GM18870 (cell line): Measurements from ENCODE around the gene DCLK2.

Experiments
- ATAC-seq: cut with Tn5 transposase; IDR thresholded peaks from one replicate; pipeline ENCODE4 v1.9.1; 2021; ENCODE audit warnings: moderate library complexity; ENCODE audit not compliant: unreplicated experiment

The DCLK2 gene

GRCh38 chr4:150078041-150078578, at the start of gene DCLK2:
TSS of gene DCLK2 (plus strand) at chr4:150078445. CDS start at chr4:150079028, 583 bp downstream.
- no peak for ATAC-seq

DNA sequence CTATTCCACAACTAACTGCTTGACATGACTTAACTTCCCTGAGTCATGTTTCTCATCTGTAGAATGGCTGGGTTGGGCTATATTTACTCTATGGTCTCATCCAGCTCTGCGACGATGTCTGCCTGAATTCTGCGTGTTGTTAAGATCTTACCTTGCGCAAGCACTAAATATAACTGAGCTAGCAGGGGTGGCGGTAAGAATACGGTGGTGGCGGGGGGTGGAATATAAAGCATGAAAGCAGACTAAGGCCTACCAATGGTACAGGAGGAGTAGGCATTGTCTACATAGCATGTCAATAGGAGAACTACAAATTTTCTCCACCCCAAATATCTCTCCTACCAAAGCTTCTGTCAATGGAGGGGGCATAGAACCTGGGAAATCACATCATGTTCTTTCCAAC, 45.7 kb upstream of the DCLK2 start:
- ATAC-seq = no peak

DNA sequence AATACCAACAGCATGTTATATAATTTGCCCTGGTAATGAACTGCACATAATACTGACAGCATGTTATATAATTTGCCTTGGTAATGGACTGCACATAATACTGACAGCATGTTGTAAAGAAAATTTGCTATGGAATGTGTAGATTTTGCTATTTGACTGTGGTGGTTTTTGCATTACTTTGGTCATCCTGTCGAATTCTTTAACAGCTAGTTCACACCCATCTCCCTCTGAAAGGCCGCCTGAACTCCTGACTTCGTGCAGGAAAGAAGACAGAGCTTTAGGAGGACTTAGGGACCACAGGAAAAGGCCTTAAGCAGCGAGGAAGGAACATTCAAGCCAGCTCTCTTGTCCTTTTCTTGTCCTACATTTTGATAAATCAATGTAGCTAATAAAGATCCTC, 45.2 kb upstream of the DCLK2 start:
- ATAC-seq = no peak

GRCh38 chr4:150033901-150034300, 44.3 kb upstream of the DCLK2 start:
- no peak for ATAC-seq

DNA sequence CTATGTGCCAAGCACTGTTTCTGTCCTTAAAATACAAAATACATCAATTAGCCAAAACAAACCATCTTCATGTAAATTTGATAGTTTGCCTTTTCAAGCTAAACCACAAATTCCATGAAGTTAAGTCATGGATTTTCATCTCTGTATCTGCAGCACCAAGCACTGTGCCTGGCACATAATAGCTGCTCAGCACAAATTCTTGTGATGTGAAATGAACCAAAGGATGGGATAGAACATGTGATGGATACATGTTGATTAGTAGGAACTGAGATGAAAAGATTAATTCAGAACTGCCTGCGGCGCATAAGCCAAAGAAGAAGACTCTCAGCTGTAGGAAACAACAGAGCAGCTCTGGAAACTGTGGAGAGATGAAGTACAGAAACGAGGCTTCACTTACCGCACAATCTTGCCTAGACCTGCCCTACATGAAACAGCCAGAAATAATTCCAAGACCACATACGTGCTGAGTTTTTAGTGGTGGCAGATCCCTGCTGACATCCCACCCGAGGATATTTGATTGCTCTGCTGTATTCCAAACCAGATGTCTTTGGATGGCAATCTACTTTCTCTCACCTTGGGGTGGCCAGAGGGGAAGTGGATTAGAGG, 40.9 kb upstream of the DCLK2 start:
- no peak for ATAC-seq

- peak; percentile 97 for ATAC-seq
Observed at GRCh38 chr4:150038335-150039076, 39.7 kb upstream of the DCLK2 start.

- no peak for ATAC-seq
Observed at GRCh38 chr4:150039274-150040127, 38.7 kb upstream of the DCLK2 start.

GRCh38 chr4:150044517-150044916, 33.7 kb upstream of the DCLK2 start:
- no peak for ATAC-seq

- ATAC-seq = no peak
Observed at GRCh38 chr4:150045410-150045809, 32.8 kb upstream of the DCLK2 start.

DNA sequence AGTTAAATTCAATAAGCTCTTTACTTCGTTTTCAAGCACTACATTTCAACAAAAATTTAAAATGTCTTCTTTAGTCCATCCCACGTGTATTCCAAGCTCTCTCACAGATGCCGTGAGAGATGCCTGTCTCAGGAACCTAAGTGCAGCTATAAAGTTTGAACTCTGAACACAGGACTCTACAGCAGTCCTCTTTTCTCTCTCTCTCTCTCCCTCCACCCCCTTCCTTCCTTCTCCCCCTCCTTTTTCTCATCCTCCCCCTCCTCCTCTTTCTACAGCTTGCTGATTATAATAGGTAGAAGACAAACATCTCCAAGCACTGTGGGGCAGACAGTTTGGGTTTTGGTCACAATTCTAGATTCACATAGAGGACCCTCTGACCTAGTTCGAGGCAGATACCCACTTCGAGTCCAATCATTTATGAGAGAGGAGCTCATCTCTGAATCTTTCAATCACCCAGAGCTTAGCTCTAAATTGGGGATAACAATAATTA, 31.5 kb upstream of the DCLK2 start:
- no peak for ATAC-seq

GRCh38 chr4:150047546-150047945, 30.7 kb upstream of the DCLK2 start:
- ATAC-seq = no peak

- ATAC-seq = no peak
Observed at GRCh38 chr4:150049682-150050081, 28.6 kb upstream of the DCLK2 start.

GRCh38 chr4:150050566-150050965, 27.7 kb upstream of the DCLK2 start:
- no peak for ATAC-seq

DNA sequence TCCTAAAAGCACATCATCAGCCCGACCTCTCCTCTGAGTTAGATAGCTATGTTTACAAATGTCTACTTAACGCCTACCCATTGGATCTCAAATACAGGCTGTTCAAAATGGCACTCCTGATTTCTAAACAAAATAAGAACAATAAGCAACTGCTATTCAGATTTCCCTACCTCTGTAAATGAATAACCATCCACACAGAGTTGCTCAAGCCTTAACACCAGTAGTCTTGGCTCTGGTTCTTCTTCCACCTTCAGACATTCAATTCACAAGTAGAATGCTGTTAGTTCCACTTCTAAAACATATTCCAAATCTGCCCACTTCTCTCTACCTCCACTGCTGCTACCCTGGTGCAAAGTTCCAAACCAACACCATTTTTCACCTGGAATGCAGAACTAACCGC, 27.1 kb upstream of the DCLK2 start:
- ATAC-seq = no peak

DNA sequence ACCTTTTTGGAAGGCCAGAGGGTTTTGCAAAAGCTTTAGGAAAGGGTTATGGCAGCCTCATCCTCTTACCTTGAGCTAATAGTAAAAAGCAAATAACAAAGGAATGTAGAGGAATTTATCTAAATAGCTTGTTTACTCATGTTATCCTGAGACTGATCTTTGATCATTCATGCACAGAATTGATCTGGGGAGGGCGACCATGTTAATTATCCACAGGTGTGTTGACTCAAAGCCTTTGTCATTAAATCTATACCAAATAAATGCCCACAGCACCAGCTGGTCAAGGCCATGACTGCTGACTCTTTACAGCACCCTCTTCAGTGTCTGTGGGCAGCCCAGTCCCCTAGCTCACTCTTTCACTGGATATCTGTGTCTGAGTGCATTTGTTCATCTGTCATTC, 22.8 kb upstream of the DCLK2 start:
- ATAC-seq = no peak

- no peak for ATAC-seq
Observed at GRCh38 chr4:150056569-150056968, 21.7 kb upstream of the DCLK2 start.

DNA sequence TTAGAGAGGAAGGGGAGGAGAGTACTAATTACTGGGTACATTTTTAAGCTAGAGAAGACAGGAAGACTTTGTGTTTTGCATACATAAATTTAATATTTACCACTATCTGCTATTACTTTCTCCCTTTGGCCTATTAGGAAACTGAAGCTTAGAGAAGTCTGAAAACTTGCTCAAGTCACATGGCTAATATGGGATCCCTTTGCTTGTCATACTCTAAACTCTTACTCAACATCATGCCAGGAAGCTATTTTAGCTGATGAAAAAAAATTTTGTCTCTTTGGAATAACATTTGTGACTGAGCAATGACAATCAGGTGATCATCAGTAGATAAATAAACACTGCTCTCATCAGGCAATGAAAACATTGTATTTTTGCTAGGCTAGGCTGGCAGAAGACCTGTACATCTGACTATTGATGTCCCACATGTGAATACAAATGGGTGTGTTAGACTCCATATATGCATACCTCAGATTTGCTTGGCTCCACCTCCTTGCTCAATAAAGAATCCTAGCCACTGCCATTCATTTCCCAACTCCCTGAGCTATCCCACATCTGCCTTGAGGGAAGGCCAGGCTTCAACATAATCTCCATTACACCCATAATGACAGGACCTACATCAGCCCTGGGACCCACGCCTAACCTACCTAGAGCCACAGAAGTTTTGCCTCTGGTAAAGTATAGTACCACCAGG, 17.0 kb upstream of the DCLK2 start:
- ATAC-seq = no peak

DNA sequence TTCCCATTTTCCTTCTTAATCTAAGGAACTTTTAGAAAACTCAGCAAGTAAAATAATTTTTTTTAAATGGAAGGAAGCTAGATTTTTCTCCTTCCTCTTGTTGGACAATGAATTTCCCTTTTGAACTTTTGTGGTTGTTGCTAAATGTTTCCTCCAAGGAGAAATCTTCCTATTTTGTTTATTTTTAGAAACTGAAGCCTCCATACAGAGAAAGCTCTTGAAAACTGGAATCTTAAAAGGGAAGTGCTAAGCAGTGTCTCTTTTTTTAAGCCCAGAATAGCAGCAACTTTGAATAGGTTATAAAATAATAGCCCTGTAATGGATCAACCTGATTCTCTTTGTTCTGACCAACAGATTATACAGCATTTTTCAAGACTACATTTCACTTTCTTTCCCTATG, 15.1 kb upstream of the DCLK2 start:
- no peak for ATAC-seq

GRCh38 chr4:150065740-150066139, 12.5 kb upstream of the DCLK2 start:
- ATAC-seq = no peak

- no peak for ATAC-seq
Observed at GRCh38 chr4:150067859-150068258, 10.4 kb upstream of the DCLK2 start.
